HepG2 (cell line): ENCODE data around the gene BOD1L1. TPM values are rescaled to one million over a fixed set of nuclear protein-coding genes. Genes with fewer than 3 reads are reported as not detected.
A peak's percentile ranks its signal among the peaks of the same experiment; 100 is the strongest.
"Not testable (repeated sequence)": the region's sequence is repeated elsewhere in the genome, so short reads cannot be mapped to it uniquely, and the experiment has no call there.

Experiments
- ATAC-seq: fragments of 200-7000 bp; cut with Tn5 transposase; 3 replicates; pipeline ENCODE4 v1.9.1; 2020; ENCODE audit warnings: mild to moderate bottlenecking, moderate library complexity
- BruUV-seq: library from RNA; stranded (reverse); fragments of 400-500 nt; replicated peaks from 2 replicates; lab custom pipeline; 2021; lab: Mats Ljungman, UMichigan
- CTCF ChIA-PET: fragments of 300-600 bp; formaldehyde crosslinking; extraction: SDS; loops from one replicate; lab custom pipeline; 2021; ENCODE audit warnings: low total read pairs, inconsistent platforms, low intra/inter-chr PET ratio; lab: Yijun Ruan, JAX
- POLR2A ChIA-PET: fragments of 350-600 bp; sonication (Branson Sonifier 250); formaldehyde crosslinking; loops from one replicate; lab custom pipeline; 2020; ENCODE audit warnings: antibody characterized with exemption, inconsistent platforms; lab: Yijun Ruan, JAX
- DNase-seq: peaks from one replicate; pipeline ENCODE4 v3.0.0-alpha.2; 2015; ENCODE audit warnings: low spot score
- FAIRE-seq: peaks from 3 replicates; lab custom pipeline; 2011; peaks lifted over from hg19 to GRCh38; lab: Jason Lieb, UNC
- H2AFZ ChIP-seq: one replicate; pipeline ENCODE4 v1.6.1; 2011; ENCODE audit warnings: low read length, inconsistent platforms
- H3K27ac ChIP-seq: fragments of 300-600 bp; 3 replicates; pipeline ENCODE4 v1.8.0; 2011; ENCODE audit warnings: mixed run types, mild to moderate bottlenecking, mixed read lengths, low read length, inconsistent platforms; ENCODE audit not compliant: insufficient read depth; ENCODE audit errors: extremely low read length
- H3K27me3 ChIP-seq, 2 experiments: fragments of 200-600 bp in 1 of 2; 2 replicates in 1 of 2; 3 replicates in 1 of 2; pipeline versions ENCODE4 v1.6.0 to v1.8.0; 2011; ENCODE audit warnings: low read length in 2 of 2, mild to moderate bottlenecking in 2 of 2, moderate library complexity in 2 of 2, inconsistent platforms in 1 of 2; ENCODE audit not compliant: insufficient read depth in 2 of 2, control insufficient read depth in 1 of 2
- H3K36me3 ChIP-seq, 2 experiments: fragments of 200-600 bp in 1 of 2; replicated peaks in 1 of 2; 2 replicates in 1 of 2; 3 replicates in 1 of 2; pipeline versions ENCODE4 v1.5.1 to v1.8.0; 2011; ENCODE audit warnings: low read length in 2 of 2, inconsistent platforms in 1 of 2; ENCODE audit not compliant: insufficient read depth in 2 of 2, control insufficient read depth in 1 of 2
- H3K4me1 ChIP-seq: 2 replicates; pipeline ENCODE4 v1.5.1; 2012; ENCODE audit warnings: low read length, inconsistent platforms; ENCODE audit not compliant: insufficient read depth
- H3K4me2 ChIP-seq: 2 replicates; pipeline ENCODE4 v1.6.0; 2011; ENCODE audit warnings: low read depth, low read length, inconsistent platforms
- H3K4me3 ChIP-seq, 3 experiments: fragments of 200-600 bp in 1 of 3; sonication (generic), shearing (Covaris generic) in 1 of 3; replicated peaks in 1 of 3; 2 replicates each; pipeline ENCODE4 v1.5.1; 2011 to 2016; ENCODE audit warnings: low read length in 3 of 3, inconsistent platforms in 2 of 3, low read depth in 2 of 3, mild to moderate bottlenecking in 2 of 3, control low read depth in 1 of 3, mixed read lengths in 1 of 3; ENCODE audit not compliant: insufficient read depth in 1 of 3
- H3K79me2 ChIP-seq: one replicate; pipeline ENCODE4 v1.6.1; 2011; ENCODE audit warnings: low read length, inconsistent platforms; ENCODE audit not compliant: insufficient read depth
- H3K9ac ChIP-seq: 2 replicates; pipeline ENCODE4 v1.6.0; 2011; ENCODE audit warnings: mild to moderate bottlenecking, low read depth, low read length, inconsistent platforms; ENCODE audit not compliant: insufficient read depth
- H3K9me3 ChIP-seq: 2 replicates; pipeline ENCODE4 v1.5.1; 2012; ENCODE audit warnings: mild to moderate bottlenecking, low read length
- H4K20me1 ChIP-seq: 2 replicates; pipeline ENCODE4 v1.6.0; 2011; ENCODE audit warnings: inconsistent platforms, mild to moderate bottlenecking, low read length, moderate library complexity; ENCODE audit not compliant: insufficient read depth
- CENPT ChIP-seq: sonication (generic); formaldehyde crosslinking; IDR thresholded peaks from 2 replicates; pipeline ENCODE4 v1.8.0; 2022; ENCODE audit warnings: low read depth, mild to moderate bottlenecking, moderate library complexity, missing genetic modification reagents
- MAFF ChIP-seq: IDR thresholded peaks from 2 replicates; pipeline ENCODE4 v1.6.1; 2011; ENCODE audit warnings: low read depth, low read length, improper control_type of control experiment
- MAFK ChIP-seq, 2 experiments: IDR thresholded peaks in 1 of 2; conservative IDR thresholded peaks in 1 of 2; 2 replicates each; pipeline ENCODE4 v1.6.1; 2011; ENCODE audit warnings: improper control_type of control experiment in 2 of 2, low read length in 2 of 2
- MYPOP ChIP-seq: sonication (generic); formaldehyde crosslinking; IDR thresholded peaks from 2 replicates; pipeline ENCODE4 v1.8.1; 2023; ENCODE audit warnings: mild to moderate bottlenecking, moderate library complexity, missing genetic modification reagents
- NFE2L2 ChIP-seq: fragments of 150-350 bp; IDR thresholded peaks from 2 replicates; pipeline ENCODE4 v1.6.1; 2014; ENCODE audit warnings: low read length
- STAT5B ChIP-seq: sonication (generic); formaldehyde crosslinking; IDR thresholded peaks from 2 replicates; pipeline ENCODE4 v1.4.0; 2020; ENCODE audit warnings: missing genetic modification reagents
- ZNF468 ChIP-seq: sonication (generic); formaldehyde crosslinking; IDR thresholded peaks from 2 replicates; pipeline ENCODE4 v1.8.0; 2022; ENCODE audit warnings: mild to moderate bottlenecking, moderate library complexity, missing genetic modification reagents
- WGBS: methylation state at CpG from one replicate; pipeline ENCODE4 v1.1.6; 2017; ENCODE audit warnings: low lambda C conversion rate; 5-methylcytosine and 5-hydroxymethylcytosine counted together
- in situ Hi-C: cut with HindIII; loops from 2 replicates; pipeline ENCODE4 v1.10.0; 2017; ENCODE audit warnings: low pct_unique_long_range_greater_than_20kb; ENCODE audit not compliant: extremely low pct_ligation_motif_present
- intact Hi-C: fragments of 100-400 bp; cut with micrococcal nuclease; formaldehyde crosslinking; loops from one replicate; pipeline ENCODE4 v1.10.0; 2022; ENCODE audit not compliant: unreplicated experiment
- polyA plus RNA-seq, 8 experiments: library from polyadenylated mRNA; depleted of rRNA in 3 of 8; stranded (reverse) in 7 of 8; unstranded in 1 of 8; fragments of >200 nt; fragmentation: Illumina TruSeq in 4 of 8; extraction: Trizol in 4 of 8; gene quantifications; 2 replicates each; pipeline versions ENCODE4 v1.2.1 to v1.2.3, GENCODE V29; 2011 to 2016; ENCODE audit warnings: low read depth in 4 of 8, missing spikeins in 1 of 8, mixed read lengths in 1 of 8; ENCODE audit not compliant: insufficient read depth in 1 of 8
- total RNA-seq, 5 experiments: library from RNA; depleted of rRNA; stranded (reverse); fragments of >200 nt; fragmentation: Illumina TruSeq; extraction: Trizol; gene quantifications; 2 replicates each; pipeline ENCODE4 v1.2.3, GENCODE V29; 2016; ENCODE audit warnings: low read depth in 1 of 5

Gene BOD1L1
- total and polyA plus RNA-seq, 2 of the 13 experiments (the other 11 are each of a cell fraction or from before 2014, with no cell fraction given), result 11.7 to 17.9 TPM

- no peaks in the 10 kb centered on the region for H3K4me1 ChIP-seq
- no peaks in the 10 kb centered on the region for H3K36me3 ChIP-seq
- ChIA-PET POLR2A (no interaction called here), CTCF (no interaction called here)
- intact Hi-C loops, result no loop called here
- H3K79me2 ChIP-seq, result no peaks in the 10 kb centered on the region
- WGBS, result 3% methylated on average over 4 of the region's 4 CpGs
- no peak overlapping the region for H2AFZ ChIP-seq
- no peaks in the 10 kb centered on the region for H3K9me3 ChIP-seq
- BruUV-seq, result no TSS peak
- FAIRE-seq, result no peak
- in situ Hi-C loops, result no loop called here
- no peak overlapping the region for H3K27ac ChIP-seq
- peak; percentile 10 for DNase-seq
- no peak for ATAC-seq
- H3K9ac ChIP-seq, result no peak overlapping the region
- H4K20me1 ChIP-seq, result no peaks in the 10 kb centered on the region
- TF ChIP-seq NFE2L2 (peak; percentile 63; the same call in 1 of the 2 replicates), MYPOP (CRISPR knock-in tag) (no peak), ZNF468 (CRISPR knock-in tag) (no peak), MAFF (0 out of 2 replicates have a peak, but pooled peaks have one; percentile 9), MAFK (conservative IDR thresholded peaks at IDR 0.05 in 1 of 2, IDR thresholded peaks at IDR 0.05 in 1 of 2; ENCODE audit: low read length in 2 of 2) (peak; percentile 10 to 62; a peak in 2 of 4 replicates), STAT5B (CRISPR knock-in tag) (no peak), CENPT (CRISPR knock-in tag) (no peak)
- TF ChIP-seq, all 625 proteins: peak for 3
- Histone ChIP-seq H3K27me3 (no peaks in the 10 kb centered on the region), H3K4me3 (no peak overlapping the region), H3K4me2 (no peak overlapping the region)
Observed at GRCh38 chr4:13561673-13562072, 65.9 kb downstream of the BOD1L1 start.

- WGBS, result 21% methylated on average over 5 of the region's 5 CpGs
- H3K4me3 ChIP-seq, BruUV-seq, H3K9me3 ChIP-seq, in situ Hi-C loops, H3K36me3 ChIP-seq, CTCF ChIA-PET, POLR2A ChIA-PET, H3K27me3 ChIP-seq, H3K27ac ChIP-seq, H3K9ac ChIP-seq, H2AFZ ChIP-seq, H3K4me1 ChIP-seq, FAIRE-seq, intact Hi-C loops, H3K4me2 ChIP-seq, H4K20me1 ChIP-seq, ATAC-seq, DNase-seq, H3K79me2 ChIP-seq: not testable (repeated sequence)
Observed at GRCh38 chr4:13560111-13560510, 67.4 kb downstream of the BOD1L1 start.
